ENCODE data around the gene FMNL2.
A peak's percentile ranks its signal among the peaks of the same experiment; 100 is the strongest.

FMNL2 gene

DNA sequence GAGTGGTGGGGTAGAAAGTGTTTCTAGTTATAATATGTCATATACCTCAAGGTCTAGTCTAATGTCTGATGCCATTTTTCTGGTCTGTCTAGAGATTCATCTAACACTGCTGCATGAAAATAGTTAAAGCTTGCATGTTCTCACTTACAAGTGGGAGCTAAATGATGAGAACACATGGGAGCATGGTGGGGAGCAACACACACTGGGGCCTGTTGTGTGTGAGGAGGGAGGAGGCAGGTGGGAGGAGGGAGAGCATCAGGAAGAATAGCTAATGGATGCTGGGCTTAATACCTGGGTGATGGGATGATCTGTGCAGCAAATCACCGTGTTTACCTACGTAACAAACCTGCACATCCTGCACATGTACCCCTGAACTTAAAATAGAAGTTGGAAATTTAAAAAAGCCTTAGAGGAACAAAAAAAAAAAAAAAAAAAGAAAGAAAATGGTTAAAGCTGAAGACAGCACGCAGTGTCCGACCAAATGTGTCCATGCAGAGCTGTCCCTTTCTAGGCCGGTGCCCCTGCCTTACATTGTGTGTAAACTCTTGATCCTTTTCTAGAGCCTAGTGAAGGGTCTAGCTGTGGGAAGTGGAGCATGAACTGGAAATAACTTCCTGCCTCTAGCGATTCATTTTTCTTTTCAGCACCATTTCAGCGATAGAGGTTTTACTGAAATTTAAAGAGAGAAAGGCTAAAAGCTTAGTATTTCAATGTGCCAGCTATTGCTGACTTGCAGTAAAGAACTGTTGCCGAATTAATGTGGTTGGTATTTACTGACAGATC lies 94.0 kb downstream of the FMNL2 start:
- DNase-seq: no peak

DNA sequence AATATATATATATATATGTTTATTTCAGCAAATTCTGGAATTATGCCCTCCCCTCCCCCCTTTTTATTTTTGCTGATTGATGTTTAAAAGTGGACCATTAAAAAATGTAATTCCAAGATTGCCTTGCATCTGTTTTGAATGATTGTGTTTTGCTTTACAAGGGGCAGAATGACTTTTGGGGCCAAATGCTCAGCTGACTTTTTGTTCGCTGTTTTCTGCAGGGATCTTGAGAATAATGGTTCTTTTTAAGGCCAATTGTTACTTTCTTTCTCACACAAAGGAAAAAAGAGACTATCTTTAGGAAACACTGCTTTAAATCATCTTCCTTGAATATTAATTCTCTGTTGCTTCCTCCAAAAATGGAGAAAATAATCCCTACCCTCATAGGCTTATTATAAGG lies 95.9 kb downstream of the FMNL2 start:
- no peak for DNase-seq

DNA sequence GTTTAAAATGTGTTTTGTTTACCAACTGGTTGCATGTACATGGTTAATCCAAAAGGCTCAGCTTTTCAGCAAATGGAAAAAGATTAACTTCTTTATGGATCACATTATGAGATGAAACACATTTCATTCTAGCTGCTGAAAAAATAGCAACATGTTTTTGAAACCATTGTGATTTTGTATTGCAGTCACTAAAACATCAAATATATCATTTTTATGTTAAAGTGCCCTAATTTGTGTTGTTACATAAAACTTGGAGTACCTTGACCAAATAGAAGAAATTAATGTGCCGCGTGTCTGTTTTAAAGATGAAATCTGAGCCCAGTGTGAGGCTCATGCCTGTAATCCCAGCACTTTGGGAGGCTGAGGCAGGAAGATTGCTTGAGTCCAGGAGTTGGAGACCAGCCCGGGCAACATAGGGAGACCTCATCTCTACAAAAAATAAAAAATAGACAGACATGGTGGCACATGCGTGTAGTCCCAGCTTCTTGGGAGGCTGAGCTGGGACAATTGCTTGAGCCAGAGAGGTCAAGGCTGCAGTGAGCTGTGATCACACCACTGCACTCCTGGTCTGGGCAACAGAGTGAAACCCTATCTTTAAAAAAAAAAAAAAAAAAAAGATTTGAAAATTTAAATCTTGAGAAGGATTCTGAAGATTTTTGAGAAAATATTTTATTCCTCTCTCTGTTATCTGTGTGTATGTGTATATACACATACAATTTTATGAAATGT lies 96.6 kb downstream of the FMNL2 start:
- no peak for DNase-seq

DNA sequence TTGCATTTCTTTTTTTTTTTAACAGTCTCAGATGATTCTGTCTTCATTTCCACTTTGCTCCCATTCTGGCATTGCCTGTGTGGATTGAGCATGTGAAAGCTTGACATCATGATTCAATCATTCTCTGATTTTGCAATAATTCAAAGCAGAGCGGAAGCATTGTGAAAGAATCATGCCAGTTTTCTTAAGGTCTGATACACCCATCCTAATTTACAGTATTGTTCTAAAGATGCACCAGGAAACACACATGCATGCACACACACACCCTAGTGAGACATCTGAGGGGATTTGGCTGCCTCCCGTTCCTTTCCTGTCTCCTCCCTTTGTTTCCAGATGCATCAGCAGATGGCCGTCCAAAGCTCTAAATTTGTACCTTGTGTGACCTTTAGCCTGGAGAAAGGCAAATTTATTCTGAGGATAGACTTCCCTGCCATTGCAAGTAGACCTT lies 97.3 kb downstream of the FMNL2 start:
- peak in 1 of 2 donors; percentile 39 for DNase-seq

DNA sequence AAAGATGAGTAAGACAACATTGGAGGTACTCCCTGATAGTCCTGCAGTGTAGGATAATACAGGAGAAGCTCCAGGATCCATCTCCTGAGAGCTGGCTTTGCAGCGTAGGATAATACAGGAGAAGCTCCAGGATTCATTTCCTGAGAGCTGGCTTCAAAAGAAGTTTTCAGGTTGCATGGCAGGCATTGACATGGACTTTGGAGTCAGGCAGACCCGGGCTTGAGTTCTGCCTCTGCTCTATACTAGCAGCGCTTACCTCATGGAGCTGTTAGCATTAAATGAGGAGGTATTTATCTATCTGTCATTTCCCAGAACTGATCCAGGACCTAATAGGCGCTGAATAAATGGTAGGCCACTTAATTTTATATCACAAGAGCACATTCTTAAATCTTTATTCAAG lies 97.8 kb downstream of the FMNL2 start:
- DNase-seq: no peak

DNA sequence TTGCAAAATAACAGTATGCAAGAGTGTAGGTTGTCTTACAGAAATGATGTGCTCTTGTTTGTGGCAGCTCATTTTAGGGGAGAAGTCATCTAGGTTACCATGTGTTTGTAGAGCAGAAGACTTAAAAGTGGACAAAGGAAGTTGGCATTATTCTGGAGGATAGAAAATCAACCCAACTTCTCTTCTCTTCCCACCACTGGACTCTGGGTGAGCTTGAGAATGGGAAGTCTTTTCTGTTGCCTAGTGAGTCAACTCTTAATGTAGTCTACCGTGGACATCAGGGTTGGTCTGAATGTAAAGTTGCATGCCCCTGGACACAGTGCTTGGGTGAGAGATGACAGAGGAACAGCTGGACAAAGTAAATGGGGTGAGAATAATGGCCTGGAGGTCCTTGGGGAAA lies 98.3 kb downstream of the FMNL2 start:
- no peak for DNase-seq

DNA sequence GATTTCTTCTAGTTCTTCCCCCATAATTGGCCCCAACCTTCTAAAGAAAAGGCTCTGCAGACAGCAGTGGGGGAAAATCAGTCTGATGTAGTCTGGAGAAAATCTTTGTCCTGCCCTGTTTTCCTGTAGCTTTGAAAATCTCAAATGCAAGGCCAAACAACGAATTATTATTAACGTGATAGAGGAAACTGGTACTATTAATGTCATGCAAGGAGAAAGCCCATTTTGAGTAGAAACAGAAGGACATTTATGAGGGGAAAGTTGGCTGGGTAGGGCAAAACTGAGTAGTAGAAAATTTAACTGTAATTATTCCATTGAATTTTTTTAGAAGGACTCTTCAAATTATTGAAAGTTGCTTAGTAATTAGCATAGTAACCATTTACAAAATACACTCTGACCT lies 98.8 kb downstream of the FMNL2 start:
- no peak for DNase-seq

DNA sequence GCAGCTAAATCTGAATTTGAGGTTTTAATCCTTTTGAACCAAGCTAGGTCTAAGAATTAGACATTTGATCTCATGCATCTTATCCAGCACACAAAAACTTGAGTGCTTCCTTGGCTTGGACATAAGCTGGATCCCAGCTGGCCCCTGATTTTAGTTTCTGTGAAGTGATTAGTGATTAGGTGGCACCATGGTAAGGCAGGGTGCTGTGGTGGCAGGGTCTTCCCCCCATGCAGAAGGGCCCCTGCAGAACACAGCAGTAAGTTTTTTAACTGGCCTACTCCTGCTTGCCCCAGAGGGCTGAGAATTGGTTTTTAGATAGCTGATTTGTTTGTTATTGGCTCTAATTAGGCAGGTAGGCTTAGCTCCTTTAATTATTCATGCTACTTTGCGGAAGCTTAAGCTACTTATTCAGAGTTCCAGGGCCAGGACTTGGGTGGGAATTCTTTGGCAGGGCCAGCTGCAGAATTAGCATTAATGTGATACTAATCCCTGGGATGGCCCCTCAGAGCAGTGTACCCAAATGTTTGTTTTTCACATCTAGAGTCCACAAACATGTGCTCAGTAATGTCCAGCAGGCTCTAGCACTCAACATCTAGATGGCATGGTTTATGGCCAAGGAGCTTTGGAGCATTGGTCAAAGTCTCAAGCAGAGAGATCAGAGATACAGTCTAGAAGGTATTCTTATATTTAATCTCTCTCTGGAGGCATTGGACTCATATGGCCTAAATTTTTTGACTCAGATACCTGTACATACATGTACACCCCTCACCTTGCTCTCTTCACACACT lies 99.6 kb downstream of the FMNL2 start:
- no peak for DNase-seq

DNA sequence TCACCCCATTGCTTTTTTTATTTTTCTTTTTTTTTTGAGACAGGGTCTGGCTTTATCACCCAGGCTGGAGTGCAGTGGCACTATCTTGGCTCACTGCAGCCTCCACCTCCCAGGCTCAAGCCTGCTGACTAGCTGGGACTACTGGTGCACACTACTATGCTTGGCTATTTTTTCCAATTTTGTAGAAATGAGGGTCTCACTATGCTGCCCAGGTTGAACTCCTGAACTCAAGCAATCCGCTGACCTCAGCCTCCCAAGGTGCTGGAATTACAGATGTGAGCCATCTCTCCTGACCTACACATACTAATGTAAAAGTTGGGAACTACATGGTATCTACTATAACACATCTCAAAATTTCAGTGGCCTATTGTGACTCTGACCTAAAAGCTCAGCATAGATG lies 101.2 kb downstream of the FMNL2 start:
- DNase-seq: no peak

DNA sequence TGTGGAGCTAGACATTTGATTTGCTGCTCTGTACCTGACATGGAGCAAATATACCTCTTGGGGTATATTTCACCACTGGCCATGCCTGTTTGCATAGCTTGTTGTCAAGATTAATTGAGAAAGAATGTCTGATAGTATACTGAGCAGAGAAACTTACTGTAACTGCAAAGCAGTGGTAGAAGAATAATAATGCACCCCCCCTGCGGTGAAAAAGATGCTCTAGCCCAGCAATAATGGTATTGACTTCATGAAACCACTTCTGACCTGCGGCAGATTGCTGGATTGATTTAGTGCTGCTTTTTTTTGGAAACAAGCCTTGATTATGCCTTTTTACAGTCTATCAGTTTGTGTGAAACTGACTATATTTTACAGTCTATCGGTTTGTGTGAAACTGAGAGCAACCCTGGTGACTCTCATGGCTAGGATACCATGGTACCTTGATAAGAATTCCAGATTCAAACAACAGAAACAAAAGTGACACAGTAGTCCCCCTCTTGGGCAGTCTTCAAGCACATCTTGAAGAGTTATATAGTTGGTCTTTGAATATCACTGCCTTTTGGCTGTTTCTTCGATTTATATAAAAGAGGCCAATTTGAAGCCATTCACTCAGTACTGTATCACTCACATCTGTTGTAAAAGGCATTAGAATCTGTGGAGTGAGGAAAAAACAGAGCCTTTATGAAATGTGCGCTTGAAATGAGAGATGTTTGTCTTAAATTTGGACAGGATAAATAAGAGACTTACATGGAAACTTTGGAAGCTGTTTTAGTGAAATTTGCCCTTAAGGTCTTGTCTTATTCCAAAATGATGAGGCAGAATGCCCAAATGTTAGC lies 102.5 kb downstream of the FMNL2 start:
- no peak for DNase-seq

DNA sequence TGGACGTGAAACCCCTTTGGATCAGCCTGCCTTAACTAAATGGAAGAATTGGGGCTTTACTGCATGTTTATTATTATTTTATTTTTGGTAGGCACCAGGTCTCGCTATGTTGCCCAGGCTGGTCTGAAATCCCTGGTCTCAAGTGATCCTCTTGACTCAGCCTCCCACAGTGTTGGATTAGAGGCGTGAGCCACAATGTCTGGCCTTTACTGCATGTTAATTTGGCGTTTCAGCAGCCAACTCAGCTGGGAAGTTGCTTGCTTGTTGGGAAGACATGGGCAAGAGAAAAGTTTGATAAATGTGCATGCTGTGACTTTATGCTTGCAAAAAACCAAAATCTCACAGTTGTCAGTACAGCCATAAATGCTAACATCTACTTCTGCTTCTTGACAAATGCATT lies 105.1 kb downstream of the FMNL2 start:
- no peak for DNase-seq

DNA sequence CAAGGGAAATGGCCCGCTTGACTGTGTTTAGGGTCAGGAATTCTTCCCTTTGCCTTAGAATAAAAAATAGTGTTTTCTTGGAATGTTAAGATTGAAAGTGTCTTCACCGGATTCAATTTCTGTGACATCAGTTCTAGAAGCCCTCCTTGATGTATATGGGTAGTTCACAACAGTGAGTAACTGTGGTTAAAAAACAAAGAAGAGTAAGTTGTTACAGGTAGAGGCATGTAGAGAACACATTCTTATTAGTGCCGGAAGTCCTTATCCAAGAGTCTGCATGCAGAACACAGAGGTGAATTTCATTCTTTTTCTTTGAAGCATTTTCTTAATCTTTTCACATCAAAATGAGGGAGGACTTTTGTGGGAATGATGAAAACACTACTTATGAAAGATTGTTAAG lies 105.5 kb downstream of the FMNL2 start:
- no peak for DNase-seq

DNA sequence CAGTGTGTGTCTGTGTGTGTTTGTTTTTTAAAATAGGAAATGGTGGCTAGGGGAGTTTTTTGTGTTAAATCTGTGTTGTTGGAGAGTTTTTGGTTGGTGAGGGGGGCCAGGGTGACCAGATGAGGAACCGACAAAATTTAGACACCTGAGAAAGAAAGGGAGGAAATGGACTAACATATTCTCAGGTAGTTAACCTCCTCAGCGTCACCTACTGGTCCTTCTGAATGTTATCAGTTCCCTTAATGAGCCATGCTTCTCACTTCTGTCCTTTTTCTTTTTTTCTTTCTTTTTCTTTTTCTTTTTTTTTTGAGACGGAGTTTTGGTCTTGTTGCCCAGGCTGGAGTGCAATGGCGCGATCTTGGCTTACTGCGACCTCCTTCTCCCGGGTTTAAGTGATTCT lies 107.0 kb downstream of the FMNL2 start:
- DNase-seq: no peak

DNA sequence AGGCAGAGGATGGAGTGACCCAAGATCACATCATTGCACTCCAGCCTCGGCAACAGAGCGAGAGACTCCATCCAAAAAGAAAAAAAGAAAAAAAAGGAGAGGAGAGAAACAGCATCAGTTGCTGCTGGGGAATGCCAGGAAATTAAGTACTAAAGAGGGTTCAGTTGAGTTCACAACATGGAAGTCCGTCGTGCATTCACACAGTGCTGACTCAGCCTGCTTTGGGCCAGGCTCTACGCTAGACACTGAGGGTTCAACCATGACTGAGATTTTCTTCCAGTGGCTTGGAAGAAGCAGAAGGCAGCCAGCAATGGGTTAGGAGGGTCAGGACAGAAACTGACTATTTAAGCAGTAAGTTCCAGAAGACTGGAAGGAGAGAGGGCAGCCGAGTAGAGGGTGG lies 108.8 kb downstream of the FMNL2 start:
- DNase-seq: no peak

DNA sequence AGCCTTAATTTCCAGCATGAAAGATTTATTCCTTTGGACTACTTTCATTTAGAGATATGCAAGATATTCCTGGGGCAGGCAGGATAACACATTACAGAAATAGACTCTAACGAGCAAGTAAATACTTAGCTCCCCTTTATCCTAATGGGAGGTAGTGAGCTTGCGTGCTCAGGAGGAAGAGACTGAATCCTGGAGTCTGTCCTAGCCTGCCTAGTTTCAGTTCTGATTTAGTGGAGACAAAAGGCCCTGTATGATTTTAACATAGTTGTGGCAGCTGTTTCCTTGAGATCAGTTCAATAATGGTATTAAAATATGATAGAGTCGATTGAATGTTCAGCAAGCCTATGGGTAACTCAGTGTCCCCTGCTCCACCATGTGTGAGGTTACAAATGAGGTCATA lies 109.5 kb downstream of the FMNL2 start:
- DNase-seq: no peak

DNA sequence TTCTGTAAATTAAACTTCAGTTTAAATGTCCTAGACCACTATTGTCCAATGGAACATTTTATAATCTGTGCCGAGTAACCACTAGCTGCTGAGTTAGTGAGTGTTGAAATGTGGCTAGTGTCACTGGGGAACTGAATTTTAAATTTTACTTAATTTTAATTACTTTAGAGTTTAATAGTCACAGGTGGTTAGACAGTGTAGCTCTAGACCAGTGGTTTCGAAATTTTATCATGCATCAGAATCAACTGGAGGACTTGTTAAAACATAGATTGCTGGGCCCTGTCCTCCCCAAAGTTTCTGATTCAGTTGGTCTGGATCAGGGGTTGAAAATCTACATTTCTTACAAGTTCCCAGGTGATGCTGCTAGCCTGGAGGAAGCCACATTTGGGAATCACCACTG lies 110.4 kb downstream of the FMNL2 start:
- DNase-seq: no peak

DNA sequence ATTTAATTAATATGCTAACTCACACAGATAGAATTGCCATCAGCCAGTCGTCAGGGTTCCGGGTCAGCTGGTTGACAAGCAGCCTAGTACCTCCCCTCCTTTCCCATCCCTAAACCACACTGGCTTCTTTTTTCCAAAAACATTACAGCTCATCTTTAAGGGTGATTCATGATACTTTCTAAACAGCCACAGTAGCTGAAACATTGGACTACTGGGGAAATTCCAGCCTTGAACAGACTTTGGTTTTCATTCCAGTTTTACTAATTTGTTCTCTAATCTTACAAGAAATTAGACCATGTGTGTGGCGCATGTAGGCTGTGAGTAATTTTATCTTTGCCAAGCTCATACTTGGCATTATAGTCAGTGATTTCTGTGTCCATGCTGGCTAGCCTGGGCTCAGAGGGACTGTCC lies 110.8 kb downstream of the FMNL2 start:
- DNase-seq: no peak

DNA sequence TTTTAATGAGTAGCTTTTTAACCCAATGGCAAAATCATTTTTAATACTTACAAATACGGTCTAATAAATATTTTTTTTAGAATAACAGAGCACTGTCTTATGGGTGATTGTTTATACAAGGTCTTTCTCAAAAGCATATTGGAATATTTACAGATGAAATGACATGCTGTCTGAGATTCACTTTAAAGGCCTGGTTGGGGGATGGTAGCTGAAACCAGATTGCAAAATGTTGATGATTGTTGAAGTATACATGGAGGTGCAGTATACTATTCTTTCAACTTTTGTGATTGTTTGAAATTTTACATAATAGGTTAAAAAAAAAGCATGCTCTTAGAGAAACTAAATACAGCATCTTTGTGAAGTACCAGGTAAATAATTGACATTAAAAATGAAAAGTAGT lies 111.2 kb downstream of the FMNL2 start:
- DNase-seq: no peak

DNA sequence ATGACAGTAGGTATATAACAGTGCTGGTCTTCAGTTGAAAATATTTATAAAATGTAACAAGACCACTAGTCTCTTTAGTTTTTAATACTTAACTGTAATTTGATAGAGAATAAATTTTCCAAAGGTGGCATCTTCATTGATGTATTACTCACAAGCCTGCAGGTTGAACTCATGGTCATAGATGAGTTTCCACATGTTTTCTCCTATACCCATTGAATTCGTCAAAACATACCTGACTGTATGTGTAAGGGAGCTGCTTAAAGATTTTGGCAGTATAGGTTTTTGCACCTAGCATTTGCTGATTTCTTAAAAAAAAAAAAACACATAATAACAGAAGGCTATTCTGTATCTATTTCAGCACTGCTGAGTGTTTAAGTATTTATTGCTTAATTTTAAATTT lies 112.9 kb downstream of the FMNL2 start:
- no peak for DNase-seq

DNA sequence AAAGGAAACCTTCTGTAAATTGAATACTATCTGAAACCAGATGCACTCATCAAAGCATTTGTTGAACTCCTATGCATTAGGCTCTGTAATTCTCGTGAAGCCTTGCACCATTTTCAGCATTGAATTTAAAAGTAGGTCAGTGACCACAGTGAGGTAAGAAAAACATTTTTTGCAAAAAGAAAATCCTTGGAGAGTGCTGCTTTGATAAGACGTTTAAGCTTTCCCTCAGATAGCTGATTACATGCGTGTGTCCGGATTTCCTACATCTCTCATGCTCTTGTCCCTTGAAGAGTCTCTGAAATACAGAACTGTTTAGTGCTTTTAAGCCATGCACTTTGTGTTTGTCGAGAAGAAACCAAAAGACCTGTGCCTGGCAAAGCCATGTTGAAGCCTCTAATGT lies 113.6 kb downstream of the FMNL2 start:
- no peak for DNase-seq

DNA sequence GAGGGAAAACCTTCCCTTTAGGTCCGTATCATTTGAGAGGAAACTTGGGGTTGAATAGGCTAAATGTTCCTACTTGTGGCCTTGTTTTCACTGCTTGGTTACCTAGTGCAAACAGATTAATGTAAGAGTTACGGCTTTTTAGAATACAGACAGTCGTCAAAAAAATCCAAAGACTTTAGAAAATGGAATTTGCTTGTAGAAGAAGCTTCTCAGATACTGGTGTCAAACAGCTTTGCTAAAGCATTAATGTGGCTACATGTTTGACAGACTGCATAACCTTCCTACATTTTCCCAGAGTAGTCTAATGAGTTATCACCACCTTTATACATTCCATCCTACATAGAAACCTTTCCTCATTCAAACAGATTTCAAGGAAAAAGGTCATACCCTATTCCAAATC lies 114.6 kb downstream of the FMNL2 start:
- DNase-seq: no peak

DNA sequence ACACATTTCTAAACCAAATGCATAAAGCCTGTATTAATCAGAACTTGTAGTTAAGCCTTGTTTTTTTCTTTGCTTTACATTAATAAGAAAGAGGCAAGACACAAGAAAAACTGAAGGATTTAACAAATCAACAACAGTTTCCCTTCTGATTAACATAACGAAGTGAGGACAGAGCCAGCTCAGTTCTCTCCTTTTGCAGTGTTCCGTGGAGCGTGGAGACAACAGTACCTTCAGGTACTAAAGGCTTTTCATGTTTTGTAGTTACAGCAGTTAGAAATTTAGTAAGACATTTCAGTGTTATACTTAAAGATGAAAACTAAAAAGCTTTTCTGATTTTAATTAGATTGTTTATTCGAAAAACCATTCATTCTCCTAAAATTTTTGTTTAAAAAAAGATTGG lies 115.2 kb downstream of the FMNL2 start:
- DNase-seq: no peak

All from CD4-positive, alpha-beta T cell treated with Interleukin-1 beta for 1 hour (primary cell).